Kidney (tissue), 14 donors: ENCODE data around the gene ADAMTS3. TPM values are rescaled to one million over a fixed set of nuclear protein-coding genes. Genes with fewer than 3 reads are reported as not detected.

ENCODE experiments used
- DNase-seq, 5 donors: peaks; one replicate each; pipeline ENCODE4 v3.0.0-alpha.2; 2013 to 2020
- FAIRE-seq: peaks from 2 replicates; lab custom pipeline; 2012; peaks lifted over from hg19 to GRCh38; lab: Jason Lieb, UNC
- H3K27ac ChIP-seq, 2 donors: one replicate each; pipeline ENCODE4 v1.7.0; 2013; ENCODE audit warnings: low read depth in 2 of 2, low read length in 2 of 2, inconsistent platforms in 1 of 2
- H3K27me3 ChIP-seq: one replicate; pipeline ENCODE4 v1.7.1; 2013; ENCODE audit warnings: low read length, inconsistent platforms; ENCODE audit not compliant: control insufficient read depth, insufficient read depth
- H3K36me3 ChIP-seq, 3 donors: one replicate each; pipeline versions ENCODE4 v1.7.0 to v1.7.1; 2013; ENCODE audit warnings: low read length in 3 of 3, control low read depth in 1 of 3, inconsistent platforms in 1 of 3; ENCODE audit not compliant: insufficient read depth in 3 of 3, control insufficient read depth in 2 of 3
- H3K4me1 ChIP-seq, 3 donors: one replicate each; pipeline versions ENCODE4 v1.7.0 to v1.7.1; 2013; ENCODE audit warnings: low read length in 3 of 3, inconsistent platforms in 1 of 3, low read depth in 1 of 3; ENCODE audit not compliant: control insufficient read depth in 2 of 3, insufficient read depth in 2 of 3
- H3K4me3 ChIP-seq, 3 donors: one replicate each; pipeline versions ENCODE4 v1.7.0 to v1.8.1; 2013; ENCODE audit warnings: low read length in 3 of 3, control low read depth in 1 of 3, inconsistent platforms in 1 of 3
- H3K9ac ChIP-seq, 3 donors: one replicate each; pipeline versions ENCODE4 v1.7.0 to v1.7.1; 2013; ENCODE audit warnings: low read length in 3 of 3, control low read depth in 1 of 3, inconsistent platforms in 1 of 3
- H3K9me3 ChIP-seq, 3 donors: one replicate each; pipeline versions ENCODE4 v1.7.0 to v1.7.1; 2013; ENCODE audit warnings: low read length in 3 of 3, control low read depth in 1 of 3, inconsistent platforms in 1 of 3; ENCODE audit not compliant: control insufficient read depth in 2 of 3, insufficient read depth in 1 of 3
- CTCF ChIP-seq: IDR thresholded peaks from 3 replicates; pipeline ENCODE4 v1.5.1; 2012; ENCODE audit warnings: mild to moderate bottlenecking, moderate library complexity, borderline replicate concordance; ENCODE audit not compliant: insufficient read depth; ENCODE audit errors: extremely low read depth
- intact Hi-C: fragments of 100-400 bp; cut with DNase I; formaldehyde crosslinking; loops from one replicate; pipeline ENCODE4 v1.11.1; 2022
- polyA plus RNA-seq: library from polyadenylated mRNA; stranded (reverse); fragments of 350-450 nt; fragmentation: Illumina TruSeq; extraction: RNeasy Lipid Tissue Mini Kit (QIAGEN cat#74804); gene quantifications from one replicate; pipeline ENCODE4 v1.2.3, GENCODE V29; 2014; ENCODE audit warnings: low read depth, low replicate concordance; ENCODE audit not compliant: insufficient read depth
- total RNA-seq: library from RNA; stranded (reverse); fragmentation: NEBNext Ultra II Directional; extraction: Animal tissue kit (Norgen Biotek cat#: 25700); gene quantifications from one replicate; pipeline ENCODE4 v1.2.1, GENCODE V29; 2021
- donor health status: control.
- donor health status: control.
- donor health status: control.
- donor health status: control.
- donor health status: control.
- donor health status: DM: yes; HTN: yes; CAD: no.
- donor health status: Normal renal cell carcinoma (clear cell type).

ADAMTS3 gene
- total and polyA plus RNA-seq, 2 donors from 2014 or later = 0.56 to 4.2 TPM

GRCh38 chr4:72325215-72325614 is 243.8 kb downstream of the ADAMTS3 start:
- H3K9ac ChIP-seq = no peak overlapping the region
- peaks cover 0 to 8% (median 3%) of the 10 kb centered on the region in 3 donors for H3K4me1 ChIP-seq
- intact Hi-C loops = no loop called here
- no peak for TF ChIP-seq CTCF
- H3K9me3 ChIP-seq = no peaks in the 10 kb centered on the region
- H3K36me3 ChIP-seq = no peaks in the 10 kb centered on the region
- DNase-seq (no peak), FAIRE-seq (no peak)
- H3K27ac ChIP-seq = no peak overlapping the region
- no peak overlapping the region for H3K4me3 ChIP-seq
- H3K27me3 ChIP-seq = no peaks in the 10 kb centered on the region

GRCh38 chr4:72323227-72323626 is 245.8 kb downstream of the ADAMTS3 start:
- no peak for TF ChIP-seq CTCF
- Histone ChIP-seq H3K9ac (no peak overlapping the region), H3K36me3 (no peaks in the 10 kb centered on the region), H3K9me3 (no peaks in the 10 kb centered on the region), H3K4me1 (peaks cover 0 to 26% (median 9%) of the 10 kb centered on the region in 3 donors), H3K4me3 (no peak overlapping the region), H3K27me3 (no peaks in the 10 kb centered on the region), H3K27ac (no peak overlapping the region)
- intact Hi-C loops = no loop called here
- FAIRE-seq (no peak), DNase-seq (no peak)

- no peak for FAIRE-seq
- no peak overlapping the region for H3K9ac ChIP-seq
Measured at GRCh38 chr4:72320223-72320948, 248.6 kb downstream of the ADAMTS3 start.

More at GRCh38 chr4:72320223-72320948, 248.6 kb downstream of the ADAMTS3 start:
- H3K4me3 ChIP-seq = no peak overlapping the region
- intact Hi-C loops = no loop called here
- no peak overlapping the region for H3K27ac ChIP-seq
- peak in 1 of 5 donors; percentile 10 for DNase-seq
- TF ChIP-seq CTCF = no peak
- no peaks in the 10 kb centered on the region for H3K36me3 ChIP-seq
- no peaks in the 10 kb centered on the region for H3K27me3 ChIP-seq
- H3K4me1 ChIP-seq = peaks cover 0 to 27% (median 9%) of the 10 kb centered on the region in 3 donors
- no peaks in the 10 kb centered on the region for H3K9me3 ChIP-seq
